Measurements from ENCODE around the gene MTRR.

GRCh38 chr5:7828269-7828668, 40.7 kb upstream of the MTRR start:
- TF ChIP-seq, protein P1, sequence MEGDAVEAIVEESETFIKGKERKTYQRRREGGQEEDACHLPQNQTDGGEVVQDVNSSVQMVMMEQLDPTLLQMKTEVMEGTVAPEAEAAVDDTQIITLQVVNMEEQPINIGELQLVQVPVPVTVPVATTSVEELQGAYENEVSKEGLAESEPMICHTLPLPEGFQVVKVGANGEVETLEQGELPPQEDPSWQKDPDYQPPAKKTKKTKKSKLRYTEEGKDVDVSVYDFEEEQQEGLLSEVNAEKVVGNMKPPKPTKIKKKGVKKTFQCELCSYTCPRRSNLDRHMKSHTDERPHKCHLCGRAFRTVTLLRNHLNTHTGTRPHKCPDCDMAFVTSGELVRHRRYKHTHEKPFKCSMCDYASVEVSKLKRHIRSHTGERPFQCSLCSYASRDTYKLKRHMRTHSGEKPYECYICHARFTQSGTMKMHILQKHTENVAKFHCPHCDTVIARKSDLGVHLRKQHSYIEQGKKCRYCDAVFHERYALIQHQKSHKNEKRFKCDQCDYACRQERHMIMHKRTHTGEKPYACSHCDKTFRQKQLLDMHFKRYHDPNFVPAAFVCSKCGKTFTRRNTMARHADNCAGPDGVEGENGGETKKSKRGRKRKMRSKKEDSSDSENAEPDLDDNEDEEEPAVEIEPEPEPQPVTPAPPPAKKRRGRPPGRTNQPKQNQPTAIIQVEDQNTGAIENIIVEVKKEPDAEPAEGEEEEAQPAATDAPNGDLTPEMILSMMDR (IDR thresholded peaks at IDR 0.05; ENCODE audit: low read length): no peak
- no peak for TF ChIP-seq EZH2 (IDR thresholded peaks at IDR 0.05; ENCODE audit: borderline replicate concordance, low read length)
